CD4-positive, alpha-beta T cell treated with Interleukin-1 beta for 1 hour (primary cell): Measurements from ENCODE around the gene YY1.

ENCODE experiments used
- DNase-seq, 2 donors: peaks; one replicate each; pipeline ENCODE4 v3.0.0-alpha.2; 2020 to 2022

Gene YY1

GRCh38 chr14:100317912-100318808 is 79.2 kb downstream of the YY1 start:
- peak; percentile 72 to 74 for DNase-seq

GRCh38 chr14:100320157-100320856 is 81.4 kb downstream of the YY1 start:
- no peak for DNase-seq

DNA sequence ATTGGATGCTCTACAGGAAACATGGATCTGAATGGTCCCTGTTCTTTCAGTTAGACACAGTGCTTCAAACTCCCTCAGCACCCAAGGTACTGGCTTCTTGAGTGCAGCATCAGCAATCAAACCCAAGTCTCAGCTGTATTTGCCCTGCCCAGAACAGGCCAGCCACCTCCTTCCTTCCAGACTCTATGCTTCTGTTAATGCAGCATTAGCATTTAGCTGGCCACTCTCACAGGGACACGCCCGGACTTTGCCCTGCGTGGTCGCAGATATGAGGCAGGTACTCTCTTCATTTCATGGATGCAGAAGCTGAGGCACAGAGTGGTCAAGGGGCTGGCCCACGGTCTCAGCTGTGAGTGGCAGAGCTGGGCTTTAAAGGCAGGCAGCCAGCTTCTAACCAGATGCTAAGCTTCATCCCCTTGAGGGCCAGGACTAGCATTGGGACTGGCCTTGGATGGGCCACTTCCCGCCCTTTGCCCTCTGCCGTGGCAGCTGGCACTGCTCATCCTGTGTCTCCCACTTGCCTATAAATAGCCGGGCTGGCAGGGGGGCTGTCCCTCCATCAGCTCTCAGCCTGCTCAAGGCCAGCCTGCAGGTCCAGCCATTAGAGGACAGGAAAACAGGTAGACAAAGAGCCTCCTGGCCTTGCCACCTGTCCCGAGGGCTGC is 82.7 kb downstream of the YY1 start:
- DNase-seq, result no peak

GRCh38 chr14:100322138-100322957 is 83.4 kb downstream of the YY1 start:
- DNase-seq, result no peak

GRCh38 chr14:100323121-100323941 is 84.4 kb downstream of the YY1 start, which contains the start of gene SLC25A47:
Gene SLC25A47 (plus strand): TSS chr14:100323339. CDS start chr14:100323415, 76 bp downstream.
- DNase-seq, result no peak

DNA sequence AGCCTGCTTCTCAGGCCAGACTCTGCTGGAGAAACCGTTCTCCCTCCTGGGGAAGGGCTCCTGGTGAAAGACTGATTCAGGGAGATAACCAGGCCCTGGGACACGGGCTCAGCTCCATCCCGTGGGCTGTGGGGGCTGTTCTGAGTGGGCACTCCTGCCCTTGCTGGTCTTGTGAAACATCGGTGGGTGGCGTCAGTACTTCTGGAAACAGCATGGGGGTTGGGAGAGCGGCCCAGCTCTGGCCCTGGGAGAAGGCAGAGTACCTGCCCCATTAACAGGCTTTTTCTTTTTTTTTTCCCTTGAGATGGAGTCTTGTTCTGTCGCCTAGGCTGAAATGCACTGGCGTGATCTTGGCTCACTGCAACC is 85.0 kb downstream of the YY1 start:
- DNase-seq, result no peak

- no peak for DNase-seq
These were observed 86.3 kb downstream of the YY1 start for GRCh38 chr14:100325231-100325632.

DNA sequence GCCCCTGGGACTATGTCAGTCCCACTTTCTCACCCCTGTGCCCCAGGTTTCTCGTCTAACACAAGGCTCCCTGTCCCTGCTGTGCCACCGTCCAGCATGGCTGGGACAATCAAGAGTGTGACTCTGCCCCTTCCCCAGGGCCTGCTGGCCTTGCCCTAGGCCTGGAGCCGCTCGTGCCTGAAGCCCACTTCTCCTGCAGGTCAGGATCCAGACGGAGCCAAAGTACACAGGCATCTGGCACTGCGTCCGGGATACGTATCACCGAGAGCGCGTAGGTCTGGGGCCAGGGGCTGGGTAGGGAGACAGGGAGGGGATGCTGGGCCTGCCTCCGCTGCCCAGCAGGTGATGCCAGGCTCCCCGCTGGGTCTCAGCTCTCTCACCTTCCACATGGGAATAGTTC is 87.0 kb downstream of the YY1 start:
- no peak for DNase-seq

GRCh38 chr14:100327128-100327527 is 88.2 kb downstream of the YY1 start:
- no peak for DNase-seq

- no peak for DNase-seq
These were observed 89.7 kb downstream of the YY1 start for GRCh38 chr14:100328495-100329163.

DNA sequence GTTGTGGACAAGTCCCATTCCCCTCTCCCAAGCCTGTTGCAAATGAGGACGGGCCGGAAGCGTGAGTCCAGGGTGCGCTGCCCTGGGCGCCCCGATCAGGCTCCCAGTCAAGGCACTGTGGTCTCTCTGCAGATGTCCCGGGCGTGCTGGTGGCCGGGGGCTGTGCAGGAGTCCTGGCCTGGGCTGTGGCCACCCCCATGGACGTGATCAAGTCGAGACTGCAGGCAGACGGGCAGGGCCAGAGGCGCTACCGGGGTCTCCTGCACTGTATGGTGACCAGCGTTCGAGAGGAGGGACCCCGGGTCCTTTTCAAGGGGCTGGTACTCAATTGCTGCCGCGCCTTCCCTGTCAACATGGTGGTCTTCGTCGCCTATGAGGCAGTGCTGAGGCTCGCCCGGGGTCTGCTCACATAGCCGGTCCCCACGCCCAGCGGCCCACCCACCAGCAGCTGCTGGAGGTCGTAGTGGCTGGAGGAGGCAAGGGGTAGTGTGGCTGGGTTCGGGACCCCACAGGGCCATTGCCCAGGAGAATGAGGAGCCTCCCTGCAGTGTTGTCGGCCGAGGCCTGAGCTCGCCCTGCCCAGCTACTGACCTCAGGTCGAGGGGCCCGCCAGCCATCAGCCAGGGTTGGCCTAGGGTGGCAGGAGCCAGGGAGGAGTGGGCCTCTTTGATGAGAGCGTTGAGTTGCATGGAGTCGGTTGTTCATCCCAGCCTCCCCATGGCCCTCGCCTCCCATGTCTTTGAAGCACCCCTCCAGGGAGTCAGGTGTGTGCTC is 90.5 kb downstream of the YY1 start:
- no peak for DNase-seq

GRCh38 chr14:100330007-100330344 is 91.0 kb downstream of the YY1 start:
- no peak for DNase-seq

DNA sequence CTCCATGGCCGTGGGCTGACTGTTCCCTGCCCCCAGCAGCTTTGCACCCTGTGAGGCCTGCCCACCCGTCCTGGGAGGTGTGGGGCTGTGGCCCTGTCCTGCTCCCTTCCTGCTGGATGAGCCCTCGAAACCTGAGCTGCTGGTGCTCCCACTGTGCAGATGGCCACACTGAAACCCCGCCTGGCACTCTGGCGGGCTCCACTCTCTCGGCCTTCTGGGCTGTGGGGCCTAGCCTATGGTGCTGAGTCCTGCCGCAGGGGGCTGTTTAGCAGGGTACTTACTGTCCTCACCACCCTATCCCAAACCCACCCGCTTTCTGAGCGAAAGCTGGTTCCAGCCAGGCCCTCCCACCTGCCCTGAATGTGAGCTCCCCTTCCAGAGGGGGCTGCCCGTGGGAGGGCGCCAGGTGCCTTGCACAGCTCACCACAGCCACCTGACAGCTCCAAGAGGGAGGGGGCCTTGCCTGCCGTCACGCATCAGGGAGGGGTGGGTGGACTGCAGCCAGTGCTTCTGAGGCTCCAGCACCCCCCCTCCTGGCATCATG is 91.5 kb downstream of the YY1 start:
- no peak for DNase-seq

DNA sequence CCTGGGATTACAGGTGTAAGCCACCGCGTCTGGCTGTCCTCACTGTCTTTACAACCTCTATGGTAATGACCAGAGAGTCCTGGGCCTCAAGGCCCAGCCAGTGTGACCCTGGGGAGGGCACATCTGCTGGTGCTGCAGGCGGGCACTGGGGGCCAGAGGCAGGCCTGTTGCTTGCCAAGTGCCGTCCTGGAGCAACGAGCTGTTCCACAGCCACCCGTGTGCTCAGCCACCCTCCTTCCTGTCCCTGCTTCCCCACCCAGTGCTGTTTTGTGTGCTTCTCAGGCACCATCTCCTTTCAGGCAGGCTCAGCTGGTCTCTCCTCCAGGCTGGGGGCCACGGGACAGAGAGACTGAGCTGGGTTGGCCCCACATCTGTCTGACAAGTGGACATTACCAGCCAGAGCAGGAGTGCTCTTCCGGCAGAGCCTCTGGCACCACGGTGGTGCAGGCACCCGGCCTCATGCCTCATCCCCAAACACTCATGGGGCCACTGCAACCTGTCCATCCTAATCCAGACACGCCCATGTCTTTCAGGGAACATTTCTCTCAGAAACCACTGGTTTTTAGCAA is 93.2 kb downstream of the YY1 start:
- DNase-seq, result no peak
